GM21576 (cell line): ENCODE measurements around the gene SLC7A4.
"Not testable (repeated sequence)": the region's sequence is repeated elsewhere in the genome, so short reads cannot be mapped to it uniquely, and the experiment has no call there.

ENCODE experiments used
- ATAC-seq: cut with Tn5 transposase; IDR thresholded peaks from one replicate; pipeline ENCODE4 v1.9.1; 2021; ENCODE audit warnings: mild to moderate bottlenecking, moderate library complexity; ENCODE audit not compliant: unreplicated experiment

SLC7A4 gene

GRCh38 chr22:21064917-21065864, 32.8 kb upstream of the SLC7A4 start:
- no peak for ATAC-seq

DNA sequence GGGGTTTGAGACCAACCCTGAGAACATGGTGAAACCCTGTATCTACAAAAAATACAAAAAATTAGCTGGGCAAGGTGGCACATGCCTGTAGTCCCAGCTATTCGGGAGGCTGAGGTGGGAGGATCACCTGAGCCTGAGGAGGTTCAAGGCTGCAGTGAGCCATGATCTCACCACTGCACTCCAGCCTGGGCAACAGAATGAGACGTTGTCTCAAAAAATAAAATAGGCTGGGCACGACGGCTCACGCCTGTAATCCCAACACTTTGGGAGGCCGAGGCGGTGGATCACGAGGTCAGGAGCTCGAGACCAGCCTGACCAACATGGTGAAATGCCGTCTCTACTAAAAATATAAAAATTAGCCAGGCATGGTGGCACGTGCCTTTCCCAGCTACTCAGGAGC, 32.1 kb upstream of the SLC7A4 start:
- not testable (repeated sequence) for ATAC-seq

DNA sequence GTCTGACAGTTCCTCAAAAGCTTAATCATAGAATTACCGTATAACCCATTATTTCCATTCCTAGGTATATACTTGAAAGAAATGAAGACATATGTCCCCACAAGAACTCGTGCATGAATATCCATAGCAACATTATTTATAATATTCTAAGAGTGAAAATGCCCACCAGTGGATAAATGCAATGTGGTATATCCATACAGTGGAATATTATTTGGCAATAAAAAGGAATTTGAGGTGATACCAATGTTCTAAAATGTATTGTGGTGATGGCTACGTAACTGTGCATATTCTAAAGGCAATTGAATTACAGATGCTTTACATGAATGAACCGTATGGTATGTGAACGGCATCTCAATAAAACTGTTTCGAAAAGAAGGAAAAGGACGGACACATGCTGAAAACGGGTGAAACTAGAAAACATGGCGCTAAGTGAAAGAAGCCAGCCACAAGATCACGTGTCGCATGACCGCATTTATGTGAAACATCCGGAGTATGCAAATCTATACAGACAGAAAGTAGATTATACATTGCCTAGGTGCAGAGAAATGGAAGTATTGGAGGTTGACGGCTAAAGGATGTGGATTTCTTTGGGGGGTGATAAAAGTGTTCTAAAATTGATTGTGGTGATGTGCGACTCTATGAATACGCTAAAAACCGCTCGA, 29.4 kb upstream of the SLC7A4 start:
- ATAC-seq: not testable (repeated sequence)

DNA sequence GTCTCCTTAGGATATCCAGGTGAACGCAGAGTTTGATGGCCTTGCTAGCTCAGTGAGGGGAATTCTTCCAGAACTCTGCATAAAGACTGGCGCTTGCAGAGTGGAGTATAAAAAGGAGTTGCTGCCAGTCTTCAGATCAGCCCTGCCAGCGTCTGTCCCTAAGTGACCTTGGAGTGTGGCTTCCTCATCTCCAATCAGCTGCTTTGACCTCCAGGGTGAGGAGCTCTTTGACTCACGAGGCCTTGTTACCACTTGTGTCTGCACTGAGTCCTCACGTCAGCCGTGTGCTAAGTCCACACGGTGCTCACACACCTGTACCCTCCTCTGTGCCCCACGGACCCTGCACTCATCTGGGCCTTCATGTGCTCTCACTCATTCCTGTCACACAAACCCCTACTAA, 28.0 kb upstream of the SLC7A4 start:
- ATAC-seq: not testable (repeated sequence)

- no peak for ATAC-seq
These were observed 23.5 kb upstream of the SLC7A4 start for GRCh38 chr22:21055880-21056319.

- no peak for ATAC-seq
These were observed 23.1 kb upstream of the SLC7A4 start for GRCh38 chr22:21055564-21055834.

DNA sequence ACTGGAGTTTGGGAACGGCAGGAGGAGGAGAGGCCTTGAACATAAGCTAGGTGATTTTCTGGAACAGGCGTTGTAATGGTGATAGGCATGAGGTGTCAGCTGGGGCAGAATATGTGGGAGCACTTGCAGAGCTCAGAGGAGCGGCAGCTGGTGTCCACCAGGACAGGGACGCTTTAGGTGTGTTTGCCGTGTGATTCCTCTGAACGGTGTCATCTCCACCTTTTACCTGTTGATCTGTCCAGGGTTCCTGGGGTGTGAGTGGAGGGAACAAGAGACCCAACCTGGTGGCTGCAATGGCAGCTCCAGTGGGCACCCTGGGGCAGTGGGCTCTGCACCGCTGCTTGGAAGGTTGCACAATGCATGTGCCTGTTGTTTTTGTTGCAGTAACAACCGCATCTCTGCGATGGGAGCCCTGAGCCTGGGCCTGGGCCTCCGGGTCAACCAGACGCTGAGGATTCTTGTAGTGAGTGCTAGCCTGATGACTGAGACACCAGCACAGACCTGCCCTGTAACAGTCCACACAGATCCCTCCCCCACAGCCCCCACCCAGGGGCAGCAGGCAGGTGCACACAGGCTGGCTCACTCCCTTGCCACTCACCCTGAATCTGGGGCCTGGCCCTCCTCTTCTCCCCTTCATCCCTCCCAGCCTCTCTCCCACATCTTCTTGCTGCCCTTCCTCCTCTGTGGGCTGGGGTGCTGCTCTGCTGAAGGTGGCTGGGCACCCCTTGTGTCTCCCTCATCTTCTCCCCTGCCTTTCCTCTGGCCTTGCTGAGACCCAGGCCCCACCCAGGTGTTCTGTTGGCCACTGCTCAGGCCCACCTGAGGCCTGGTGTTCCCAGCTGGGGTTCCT, 22.6 kb upstream of the SLC7A4 start:
- ATAC-seq: no peak

DNA sequence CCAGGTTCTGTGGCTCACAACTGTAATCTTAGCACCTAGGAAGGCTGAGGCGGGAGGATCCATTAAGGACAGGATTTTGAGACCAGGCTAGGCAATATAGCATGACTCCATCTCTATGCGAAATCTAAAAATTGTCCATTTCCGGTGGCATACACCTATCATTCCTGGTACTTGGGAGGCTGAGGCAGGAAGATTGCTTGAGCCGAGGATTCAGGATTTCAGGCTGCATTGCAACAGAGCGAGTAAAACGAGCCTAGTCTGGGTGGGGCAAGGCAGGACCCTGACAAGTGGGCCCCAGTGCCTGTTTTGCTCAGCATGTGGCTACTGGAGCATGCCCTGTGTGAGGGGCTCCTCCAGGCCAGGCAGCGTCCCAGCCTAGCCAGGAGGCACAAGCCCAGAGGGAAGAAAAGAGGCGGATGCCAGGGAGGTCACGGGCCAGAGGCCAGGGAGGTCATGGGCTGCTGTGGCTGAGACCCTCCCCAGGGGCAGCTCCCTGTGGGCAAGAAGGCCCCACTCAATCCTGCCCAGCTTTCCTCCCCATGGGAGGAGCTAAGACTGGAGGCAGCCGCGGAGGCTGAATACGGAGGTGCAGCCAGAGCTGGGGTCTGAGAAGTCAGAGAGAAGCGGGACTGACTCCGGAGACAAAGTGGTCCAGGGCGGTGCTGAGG, 21.8 kb upstream of the SLC7A4 start:
- no peak for ATAC-seq

GRCh38 chr22:21052715-21053459, 20.5 kb upstream of the SLC7A4 start:
- no peak for ATAC-seq

DNA sequence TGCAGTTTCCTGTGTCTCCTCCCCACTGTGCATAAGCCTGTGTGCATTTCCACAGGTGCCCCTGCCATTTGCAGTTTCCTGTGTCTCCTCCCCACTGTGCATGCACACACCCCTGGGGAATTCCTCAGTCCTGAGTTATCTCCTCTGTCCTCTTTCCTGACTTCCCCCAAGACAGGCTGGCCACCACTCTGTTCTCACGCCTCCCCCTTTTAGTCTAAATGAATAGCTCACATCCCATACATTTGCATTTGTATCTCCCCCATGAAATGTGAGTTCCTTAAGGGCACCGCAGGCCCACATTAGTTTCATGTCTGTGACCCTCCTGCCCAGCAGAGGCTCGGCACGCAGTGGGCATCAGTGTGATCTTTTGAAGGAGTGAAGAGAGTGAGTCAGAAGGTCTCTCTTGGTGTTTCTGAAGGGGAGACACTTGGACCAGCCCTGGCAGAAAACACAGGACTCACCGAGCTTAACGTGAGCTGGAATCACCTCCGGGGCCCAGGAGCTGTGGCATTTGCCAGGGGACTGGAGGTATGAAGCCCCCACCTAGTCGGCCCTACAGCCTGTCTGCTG, 19.6 kb upstream of the SLC7A4 start:
- ATAC-seq: no peak

DNA sequence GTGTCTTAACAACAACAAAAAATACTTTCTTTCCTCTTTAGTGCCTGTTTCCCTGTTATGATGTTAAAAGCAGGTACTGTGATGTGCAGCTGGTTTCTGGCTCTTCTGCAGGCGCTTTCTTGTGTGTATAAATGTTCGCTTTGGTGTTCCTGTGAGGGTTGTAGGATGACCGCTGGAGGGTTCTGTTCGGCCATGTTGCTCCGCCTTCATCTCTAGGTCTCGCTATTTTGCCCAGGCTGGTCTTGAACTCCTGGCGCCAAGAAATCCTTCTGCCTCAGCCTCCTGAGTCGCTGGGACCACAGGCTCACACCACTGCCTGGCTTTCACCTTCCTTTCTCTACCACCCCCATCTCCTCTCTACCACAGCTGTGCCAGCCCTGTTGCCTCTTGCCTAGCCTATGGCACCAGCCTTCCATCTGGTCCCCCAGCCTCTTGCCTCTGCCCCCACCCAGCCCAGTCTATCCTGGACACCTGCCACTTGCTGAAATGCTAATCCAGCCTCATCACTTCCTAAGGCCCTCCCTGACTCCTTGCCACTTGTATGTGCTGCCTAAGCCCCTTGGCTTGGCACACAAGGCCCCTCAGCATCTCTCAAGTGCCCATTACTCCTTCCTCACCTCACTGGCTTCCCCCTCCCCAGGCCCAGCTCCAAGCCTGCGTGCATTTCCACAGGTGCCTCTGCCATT, 18.9 kb upstream of the SLC7A4 start:
- no peak for ATAC-seq

GRCh38 chr22:21048965-21049364, 16.6 kb upstream of the SLC7A4 start:
- not testable (repeated sequence) for ATAC-seq

DNA sequence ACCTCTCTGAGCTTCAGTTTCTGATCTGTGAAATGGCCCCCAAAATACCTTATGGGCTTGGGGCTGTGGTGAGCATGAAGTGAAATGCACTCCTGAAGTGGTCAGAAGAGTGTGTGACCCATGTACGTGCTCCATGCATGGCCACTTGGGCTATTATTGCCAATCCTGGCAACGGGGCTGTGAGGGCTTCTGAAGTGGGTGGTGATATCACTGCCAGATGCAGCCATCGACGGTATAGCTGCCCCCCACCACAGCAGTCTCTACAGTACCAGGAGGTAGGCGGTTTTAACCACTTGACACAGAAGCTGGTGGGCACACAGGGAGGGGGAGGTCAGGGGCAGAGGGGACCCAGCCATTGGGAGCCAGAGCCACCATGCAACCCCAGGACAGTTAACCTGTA, 16.1 kb upstream of the SLC7A4 start:
- not testable (repeated sequence) for ATAC-seq

- ATAC-seq: no peak
These were observed 15.4 kb upstream of the SLC7A4 start for GRCh38 chr22:21047730-21048129.

DNA sequence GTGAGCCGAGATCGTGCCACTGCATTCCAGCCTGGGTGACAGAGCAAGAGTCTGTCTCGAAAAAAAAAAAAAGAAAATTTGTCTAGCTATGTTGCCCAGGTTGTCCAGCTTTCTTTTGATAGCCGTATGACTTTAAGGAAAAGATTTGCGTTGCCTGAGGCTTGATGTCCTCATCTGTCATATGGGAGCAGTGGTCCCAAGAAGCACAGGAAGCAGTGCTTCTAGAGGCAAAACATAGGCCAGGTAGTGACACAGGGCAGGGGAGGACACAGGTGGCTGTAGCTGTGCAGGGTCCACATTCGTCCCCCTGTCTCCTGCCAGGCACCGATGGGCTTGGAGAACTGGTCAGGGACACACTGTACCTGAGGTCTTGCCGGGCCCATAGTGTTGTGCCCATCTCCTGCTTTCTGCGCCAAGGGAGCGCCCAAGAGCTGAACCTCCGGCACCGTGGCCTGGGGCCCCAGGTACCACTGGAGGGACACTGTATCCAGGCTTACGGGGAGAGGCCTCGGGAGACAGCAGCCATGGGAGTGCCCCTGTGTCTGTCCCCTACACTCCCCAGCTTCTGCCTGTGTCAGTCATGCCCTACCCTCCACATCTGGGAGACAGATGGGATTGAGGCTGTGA, 14.8 kb upstream of the SLC7A4 start:
- no peak for ATAC-seq

GRCh38 chr22:21045585-21046294, 13.4 kb upstream of the SLC7A4 start, which contains the start of gene LRRC74B:
Gene LRRC74B, plus strand, starts transcription at chr22:21045946. Its CDS starts 41 bp downstream, at chr22:21045987.
- ATAC-seq: peak; percentile 55

- ATAC-seq: no peak
These were observed 12.7 kb upstream of the SLC7A4 start for GRCh38 chr22:21044931-21045584.
